ENCODE data around the gene TESK2. TPM values are rescaled to one million over a fixed set of nuclear protein-coding genes. Genes with fewer than 3 reads are reported as not detected.

Gene TESK2
- polyA plus RNA-seq, 1 donor (not counting 4 experiments of a cell fraction or from before 2014, with no cell fraction given), result 2.0 TPM

DNA sequence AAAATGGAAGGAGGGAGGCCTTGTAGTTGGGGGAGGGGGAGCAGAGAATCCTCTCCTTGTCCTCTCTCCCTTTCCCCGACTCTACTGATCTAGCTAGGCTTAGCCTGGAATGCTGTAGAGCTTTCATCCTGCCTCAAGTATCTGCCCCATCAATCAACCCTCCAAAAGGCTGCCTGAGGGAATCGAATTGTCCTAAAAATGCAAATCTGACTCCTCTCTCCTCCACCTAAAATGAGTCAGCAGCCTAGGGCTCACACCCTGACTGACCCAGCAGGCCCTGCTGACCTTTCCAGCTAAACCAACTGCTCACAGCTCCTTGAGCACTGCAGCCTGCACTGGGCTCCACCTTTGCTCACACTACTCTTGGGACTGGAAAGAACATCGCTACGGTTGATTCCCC lies 161.5 kb downstream of the TESK2 start:
- DNase-seq (ENCODE audit: low read depth, low spot score), result no peak
- no peak overlapping the region for H3K4me3 ChIP-seq (ENCODE audit: control insufficient read depth in 2 of 3, extremely low read depth in 1 of 3, insufficient read depth in 2 of 3, low read depth in 1 of 3, low read length in 3 of 3)
- no peaks in the 10 kb centered on the region for H3K79me2 ChIP-seq (ENCODE audit: control insufficient read depth, insufficient read depth, low read length)
- TF ChIP-seq EZH2 (IDR thresholded peaks at IDR 0.05; ENCODE audit: low read length), result no peak
- TF ChIP-seq CTCF (optimal IDR thresholded peaks at IDR 0.05 in 1 of 3, IDR thresholded peaks at IDR 0.05 in 1 of 3, conservative IDR thresholded peaks at IDR 0.05 in 1 of 3; ENCODE audit: extremely low read depth in 1 of 3, insufficient read depth in 2 of 3, low read length in 3 of 3), result no peak
- H3K27me3 ChIP-seq (ENCODE audit: control insufficient read depth, extremely low read depth, insufficient read depth, low read length), result peaks cover 7% of the 10 kb centered on the region
- H3K27ac ChIP-seq (ENCODE audit: control insufficient read depth, insufficient read depth, low read length), result no peak overlapping the region
- H3K4me1 ChIP-seq (ENCODE audit: control insufficient read depth, extremely low read depth, insufficient read depth, low read length), result peaks cover 11% of the 10 kb centered on the region
- H3K4me2 ChIP-seq (ENCODE audit: control insufficient read depth, extremely low read depth, insufficient read depth, low read depth, low read length), result no peak overlapping the region
- FAIRE-seq, result no peak
- no peak overlapping the region for H2AFZ ChIP-seq (ENCODE audit: control insufficient read depth, low read length)
- dilution Hi-C loops (cut with MboI; ENCODE audit: extremely low pct_ligation_motif_present, low sequenced_read_pairs), result no loop called here
- H3K9me1 ChIP-seq (ENCODE audit: control insufficient read depth, extremely low read depth, insufficient read depth, low read length), result no peaks in the 10 kb centered on the region
- no peaks in the 10 kb centered on the region for H4K20me1 ChIP-seq (ENCODE audit: control insufficient read depth, extremely low read depth, insufficient read depth, low read length)
- H3K9me3 ChIP-seq (ENCODE audit: control insufficient read depth, low read depth, low read length), result no peaks in the 10 kb centered on the region
- no peak overlapping the region for H3K9ac ChIP-seq (ENCODE audit: control insufficient read depth, extremely low read depth, insufficient read depth, low read length)
- H3K36me3 ChIP-seq (ENCODE audit: control insufficient read depth in 2 of 2, extremely low read depth in 1 of 2, insufficient read depth in 2 of 2, low read length in 2 of 2), result peaks cover 6 to 9% of the 10 kb centered on the region in 2 experiments

DNA sequence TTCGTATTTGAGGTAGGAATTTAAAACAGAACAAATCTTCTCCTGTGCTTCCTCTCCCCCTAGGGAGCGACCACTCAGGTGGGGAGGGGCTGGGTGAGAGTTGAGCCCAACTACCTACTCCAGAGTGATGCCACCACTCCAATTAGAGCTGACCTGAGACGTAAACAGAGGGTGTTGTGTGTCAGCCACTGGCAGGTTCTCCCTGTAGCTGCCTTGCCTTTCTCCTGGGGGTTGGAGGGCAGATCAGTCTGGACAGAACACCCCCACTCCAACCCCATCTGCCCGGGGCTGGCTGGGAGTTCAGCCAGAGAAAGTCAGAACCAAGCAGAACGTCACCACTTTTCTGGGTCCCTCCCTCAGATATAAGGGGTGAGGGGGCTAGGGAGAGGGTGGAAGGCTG lies 162.3 kb downstream of the TESK2 start:
- Histone ChIP-seq H3K27ac (ENCODE audit: control insufficient read depth, insufficient read depth, low read length) (no peak overlapping the region), H3K9ac (ENCODE audit: control insufficient read depth, extremely low read depth, insufficient read depth, low read length) (no peak overlapping the region), H3K27me3 (ENCODE audit: control insufficient read depth, extremely low read depth, insufficient read depth, low read length) (peaks cover 7% of the 10 kb centered on the region), H3K4me3 (ENCODE audit: control insufficient read depth in 2 of 3, extremely low read depth in 1 of 3, insufficient read depth in 2 of 3, low read depth in 1 of 3, low read length in 3 of 3) (no peak overlapping the region), H3K9me3 (ENCODE audit: control insufficient read depth, low read depth, low read length) (no peaks in the 10 kb centered on the region), H3K36me3 (ENCODE audit: control insufficient read depth in 2 of 2, extremely low read depth in 1 of 2, insufficient read depth in 2 of 2, low read length in 2 of 2) (peaks cover 6 to 9% of the 10 kb centered on the region in 2 experiments), H3K9me1 (ENCODE audit: control insufficient read depth, extremely low read depth, insufficient read depth, low read length) (no peaks in the 10 kb centered on the region), H3K4me2 (ENCODE audit: control insufficient read depth, extremely low read depth, insufficient read depth, low read depth, low read length) (no peak overlapping the region), H2AFZ (ENCODE audit: control insufficient read depth, low read length) (no peak overlapping the region), H4K20me1 (ENCODE audit: control insufficient read depth, extremely low read depth, insufficient read depth, low read length) (no peaks in the 10 kb centered on the region), H3K4me1 (ENCODE audit: control insufficient read depth, extremely low read depth, insufficient read depth, low read length) (peaks cover 11% of the 10 kb centered on the region), H3K79me2 (ENCODE audit: control insufficient read depth, insufficient read depth, low read length) (no peaks in the 10 kb centered on the region)
- dilution Hi-C loops (cut with MboI; ENCODE audit: extremely low pct_ligation_motif_present, low sequenced_read_pairs), result no loop called here
- TF ChIP-seq CTCF (optimal IDR thresholded peaks at IDR 0.05 in 1 of 3, IDR thresholded peaks at IDR 0.05 in 1 of 3, conservative IDR thresholded peaks at IDR 0.05 in 1 of 3; ENCODE audit: extremely low read depth in 1 of 3, insufficient read depth in 2 of 3, low read length in 3 of 3) (no peak), EZH2 (IDR thresholded peaks at IDR 0.05; ENCODE audit: low read length) (no peak)
- FAIRE-seq (no peak), DNase-seq (ENCODE audit: low read depth, low spot score) (no peak)

Data from keratinocyte (primary cell).